ENCODE results near the gene CADPS.

DNA sequence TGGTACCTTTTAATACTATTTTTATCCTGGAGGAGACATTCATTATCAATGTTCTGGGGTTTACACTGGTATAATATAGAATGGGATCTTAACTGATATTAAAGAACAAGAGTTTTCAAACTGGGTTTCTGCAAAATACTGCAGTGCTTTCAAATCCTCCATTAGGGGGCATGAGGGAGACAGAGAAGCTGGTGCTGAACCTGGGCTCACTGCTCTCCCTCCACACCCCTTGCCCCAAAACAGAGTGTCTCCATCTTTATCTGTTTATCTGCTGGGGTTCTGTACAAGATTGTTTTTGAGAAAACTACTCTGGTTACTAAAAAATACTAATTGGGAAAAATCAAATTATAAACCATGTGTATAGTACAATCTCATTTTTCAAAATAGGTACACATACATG is 41.7 kb downstream of the CADPS start:
- TF ChIP-seq, protein P1, sequence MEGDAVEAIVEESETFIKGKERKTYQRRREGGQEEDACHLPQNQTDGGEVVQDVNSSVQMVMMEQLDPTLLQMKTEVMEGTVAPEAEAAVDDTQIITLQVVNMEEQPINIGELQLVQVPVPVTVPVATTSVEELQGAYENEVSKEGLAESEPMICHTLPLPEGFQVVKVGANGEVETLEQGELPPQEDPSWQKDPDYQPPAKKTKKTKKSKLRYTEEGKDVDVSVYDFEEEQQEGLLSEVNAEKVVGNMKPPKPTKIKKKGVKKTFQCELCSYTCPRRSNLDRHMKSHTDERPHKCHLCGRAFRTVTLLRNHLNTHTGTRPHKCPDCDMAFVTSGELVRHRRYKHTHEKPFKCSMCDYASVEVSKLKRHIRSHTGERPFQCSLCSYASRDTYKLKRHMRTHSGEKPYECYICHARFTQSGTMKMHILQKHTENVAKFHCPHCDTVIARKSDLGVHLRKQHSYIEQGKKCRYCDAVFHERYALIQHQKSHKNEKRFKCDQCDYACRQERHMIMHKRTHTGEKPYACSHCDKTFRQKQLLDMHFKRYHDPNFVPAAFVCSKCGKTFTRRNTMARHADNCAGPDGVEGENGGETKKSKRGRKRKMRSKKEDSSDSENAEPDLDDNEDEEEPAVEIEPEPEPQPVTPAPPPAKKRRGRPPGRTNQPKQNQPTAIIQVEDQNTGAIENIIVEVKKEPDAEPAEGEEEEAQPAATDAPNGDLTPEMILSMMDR (conservative IDR thresholded peaks at IDR 0.05) = no peak
- TF ChIP-seq EZH2 (IDR thresholded peaks at IDR 0.05; ENCODE audit: low read depth) = no peak

Data from PC-9 (cell line).